Testis (tissue), 2 donors: ENCODE data around the gene ZWILCH.
"Not testable (repeated sequence)": the region's sequence is repeated elsewhere in the genome, so short reads cannot be mapped to it uniquely, and the experiment has no call there.

Source experiments
- POLR2A ChIP-seq: fragments of 450-650 bp; IDR thresholded peaks from one replicate; pipeline ENCODE4 v1.6.1; 2017; ENCODE audit warnings: antibody characterized with exemption, mild to moderate bottlenecking, moderate library complexity
- TF ChIP-seq, protein P1 (sequence below), 3 experiments: fragments of 450-650 bp in 2 of 3; fragments of 200-600 bp in 1 of 3; sonication (generic) in 1 of 3; IDR thresholded peaks; one replicate each; pipeline ENCODE4 v1.5.1; 2016 to 2019; ENCODE audit warnings: antibody characterized with exemption in 3 of 3, mild to moderate bottlenecking in 2 of 3, moderate library complexity in 1 of 3

DNA sequence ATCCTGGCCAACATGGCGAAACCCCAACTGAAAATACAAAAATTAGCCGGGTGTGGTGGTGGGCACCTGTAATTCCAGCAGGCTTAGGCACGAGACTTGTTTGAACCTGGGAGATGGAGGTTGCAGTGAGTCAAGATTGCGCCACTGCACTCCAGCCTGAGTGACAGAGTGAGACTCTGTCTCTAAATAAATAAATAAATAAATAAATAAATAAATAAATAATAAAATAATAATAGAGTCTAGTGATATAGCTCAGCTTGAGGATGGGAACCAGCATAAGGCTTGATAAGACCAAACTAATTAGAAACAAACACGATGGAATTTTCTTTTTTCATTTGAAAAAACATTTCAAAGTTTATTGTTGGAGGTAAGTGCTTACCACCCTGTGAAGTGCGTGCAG, 43.8 kb upstream of the ZWILCH start:
- TF ChIP-seq, protein P1, sequence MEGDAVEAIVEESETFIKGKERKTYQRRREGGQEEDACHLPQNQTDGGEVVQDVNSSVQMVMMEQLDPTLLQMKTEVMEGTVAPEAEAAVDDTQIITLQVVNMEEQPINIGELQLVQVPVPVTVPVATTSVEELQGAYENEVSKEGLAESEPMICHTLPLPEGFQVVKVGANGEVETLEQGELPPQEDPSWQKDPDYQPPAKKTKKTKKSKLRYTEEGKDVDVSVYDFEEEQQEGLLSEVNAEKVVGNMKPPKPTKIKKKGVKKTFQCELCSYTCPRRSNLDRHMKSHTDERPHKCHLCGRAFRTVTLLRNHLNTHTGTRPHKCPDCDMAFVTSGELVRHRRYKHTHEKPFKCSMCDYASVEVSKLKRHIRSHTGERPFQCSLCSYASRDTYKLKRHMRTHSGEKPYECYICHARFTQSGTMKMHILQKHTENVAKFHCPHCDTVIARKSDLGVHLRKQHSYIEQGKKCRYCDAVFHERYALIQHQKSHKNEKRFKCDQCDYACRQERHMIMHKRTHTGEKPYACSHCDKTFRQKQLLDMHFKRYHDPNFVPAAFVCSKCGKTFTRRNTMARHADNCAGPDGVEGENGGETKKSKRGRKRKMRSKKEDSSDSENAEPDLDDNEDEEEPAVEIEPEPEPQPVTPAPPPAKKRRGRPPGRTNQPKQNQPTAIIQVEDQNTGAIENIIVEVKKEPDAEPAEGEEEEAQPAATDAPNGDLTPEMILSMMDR (IDR thresholded peaks at IDR 0.05), result not testable (repeated sequence)
- TF ChIP-seq POLR2A, result not testable (repeated sequence)
